ENCODE measurements around the gene PFDN1. TPM values are rescaled to one million over a fixed set of nuclear protein-coding genes. Genes with fewer than 3 reads are reported as not detected.
A peak's percentile ranks its signal among the peaks of the same experiment; 100 is the strongest.

Gene PFDN1
- total and polyA plus RNA-seq, 10 of the 15 experiments (the other 5 are each of a cell fraction or from before 2014, with no cell fraction given), result 62.9 to 193 (median 102) TPM

DNA sequence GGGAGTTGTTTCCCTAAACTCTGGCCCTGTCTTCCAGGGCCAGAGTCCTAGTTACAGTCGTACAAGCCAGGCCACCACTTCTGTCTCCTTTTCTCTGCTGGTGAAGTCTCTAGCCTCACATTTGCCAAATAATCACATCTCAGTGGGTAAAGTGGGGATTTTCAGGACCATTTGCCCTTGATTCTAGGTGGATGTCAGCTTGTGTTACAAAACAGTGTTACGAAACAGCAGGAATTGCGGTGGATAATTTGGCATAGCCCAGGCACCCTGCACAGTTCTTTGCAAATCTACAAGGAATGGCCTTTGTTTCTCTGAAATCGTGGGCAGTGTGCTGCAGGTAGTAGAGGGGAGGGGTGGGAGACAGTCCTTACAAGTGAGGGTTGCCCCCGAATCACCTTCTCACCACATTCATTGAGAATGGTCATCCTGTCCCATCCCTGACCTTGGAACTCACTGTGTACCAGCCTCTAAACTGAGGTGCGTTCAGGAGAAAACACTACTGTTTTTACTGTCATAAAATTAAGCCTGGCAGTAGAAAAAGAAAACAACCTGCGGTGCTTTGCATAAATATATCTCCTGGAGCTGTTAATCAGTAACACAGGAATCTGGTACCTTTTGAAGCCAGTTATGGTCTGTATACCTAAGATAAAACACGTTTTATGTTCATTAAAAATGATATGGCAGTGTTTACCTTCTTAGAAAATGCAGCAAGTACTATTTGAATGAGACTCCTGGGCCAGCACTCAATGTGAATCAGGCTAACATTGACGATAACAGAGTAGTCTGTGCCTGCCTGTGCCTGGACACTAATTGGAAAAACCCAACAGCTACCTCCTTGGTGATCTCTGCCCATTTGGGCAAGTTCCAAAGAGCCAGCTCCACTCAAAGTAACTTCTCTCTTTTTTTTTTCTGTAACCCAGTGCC lies 83.6 kb downstream of the PFDN1 start:
- no TSS peak for BruUV-seq (replicated peaks)
- CTCF ChIA-PET, result interaction anchor here (0.8 to 5.3 kb wide), 4 partner anchors 13 to 144 kb away, joined by 3 to 17 read pairs (median 4); no protein-coding TSS in a partner anchor
- no peak for DNase-seq (ENCODE audit: low read depth, low spot score)
- no peaks in the 10 kb centered on the region for H3K27me3 ChIP-seq (replicated peaks in 1 of 2; ENCODE audit: control insufficient read depth in 2 of 2, insufficient read depth in 2 of 2, low read length in 1 of 2)
- SMC1A ChIA-PET (ENCODE audit: uncharacterized antibody, unreplicated experiment), result interaction anchor here (1.2 to 2.7 kb wide), 6 partner anchors 10 to 85 kb away, joined by 3 to 10 read pairs (median 8); no protein-coding TSS in a partner anchor
- H3K4me1 ChIP-seq (ENCODE audit: control insufficient read depth, insufficient read depth, low read length), result peaks cover 30% of the 10 kb centered on the region
- TF ChIP-seq DPF2 (IDR thresholded peaks at IDR 0.05) (no peak), WRNIP1 (IDR thresholded peaks at IDR 0.05; ENCODE audit: borderline replicate concordance, low read depth, low read length) (no peak), ESRRA (IDR thresholded peaks at IDR 0.05; ENCODE audit: low read length) (no peak), RBBP5 (conservative IDR thresholded peaks at IDR 0.05) (no peak), MTA2 (IDR thresholded peaks at IDR 0.05; ENCODE audit: low read depth) (no peak), ASH2L (IDR thresholded peaks at IDR 0.05; ENCODE audit: borderline replicate concordance, low read depth) (no peak), EZH2 (IDR thresholded peaks at IDR 0.05; ENCODE audit: borderline replicate concordance, control insufficient read depth, low read depth, low read length) (no peak)
- TF ChIP-seq, protein P1, sequence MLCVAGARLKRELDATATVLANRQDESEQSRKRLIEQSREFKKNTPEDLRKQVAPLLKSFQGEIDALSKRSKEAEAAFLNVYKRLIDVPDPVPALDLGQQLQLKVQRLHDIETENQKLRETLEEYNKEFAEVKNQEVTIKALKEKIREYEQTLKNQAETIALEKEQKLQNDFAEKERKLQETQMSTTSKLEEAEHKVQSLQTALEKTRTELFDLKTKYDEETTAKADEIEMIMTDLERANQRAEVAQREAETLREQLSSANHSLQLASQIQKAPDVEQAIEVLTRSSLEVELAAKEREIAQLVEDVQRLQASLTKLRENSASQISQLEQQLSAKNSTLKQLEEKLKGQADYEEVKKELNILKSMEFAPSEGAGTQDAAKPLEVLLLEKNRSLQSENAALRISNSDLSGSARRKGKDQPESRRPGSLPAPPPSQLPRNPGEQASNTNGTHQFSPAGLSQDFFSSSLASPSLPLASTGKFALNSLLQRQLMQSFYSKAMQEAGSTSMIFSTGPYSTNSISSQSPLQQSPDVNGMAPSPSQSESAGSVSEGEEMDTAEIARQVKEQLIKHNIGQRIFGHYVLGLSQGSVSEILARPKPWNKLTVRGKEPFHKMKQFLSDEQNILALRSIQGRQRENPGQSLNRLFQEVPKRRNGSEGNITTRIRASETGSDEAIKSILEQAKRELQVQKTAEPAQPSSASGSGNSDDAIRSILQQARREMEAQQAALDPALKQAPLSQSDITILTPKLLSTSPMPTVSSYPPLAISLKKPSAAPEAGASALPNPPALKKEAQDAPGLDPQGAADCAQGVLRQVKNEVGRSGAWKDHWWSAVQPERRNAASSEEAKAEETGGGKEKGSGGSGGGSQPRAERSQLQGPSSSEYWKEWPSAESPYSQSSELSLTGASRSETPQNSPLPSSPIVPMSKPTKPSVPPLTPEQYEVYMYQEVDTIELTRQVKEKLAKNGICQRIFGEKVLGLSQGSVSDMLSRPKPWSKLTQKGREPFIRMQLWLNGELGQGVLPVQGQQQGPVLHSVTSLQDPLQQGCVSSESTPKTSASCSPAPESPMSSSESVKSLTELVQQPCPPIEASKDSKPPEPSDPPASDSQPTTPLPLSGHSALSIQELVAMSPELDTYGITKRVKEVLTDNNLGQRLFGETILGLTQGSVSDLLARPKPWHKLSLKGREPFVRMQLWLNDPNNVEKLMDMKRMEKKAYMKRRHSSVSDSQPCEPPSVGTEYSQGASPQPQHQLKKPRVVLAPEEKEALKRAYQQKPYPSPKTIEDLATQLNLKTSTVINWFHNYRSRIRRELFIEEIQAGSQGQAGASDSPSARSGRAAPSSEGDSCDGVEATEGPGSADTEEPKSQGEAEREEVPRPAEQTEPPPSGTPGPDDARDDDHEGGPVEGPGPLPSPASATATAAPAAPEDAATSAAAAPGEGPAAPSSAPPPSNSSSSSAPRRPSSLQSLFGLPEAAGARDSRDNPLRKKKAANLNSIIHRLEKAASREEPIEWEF (IDR thresholded peaks at IDR 0.05; ENCODE audit: insufficient replicate concordance, low read depth, low read length), result no peak
- H3K9me3 ChIP-seq (replicated peaks; ENCODE audit: control insufficient read depth, insufficient read depth, low read length), result no peaks in the 10 kb centered on the region
- RAD21 ChIA-PET (ENCODE audit: unreplicated experiment), result interaction anchor here (1.2 to 1.8 kb wide), 2 partner anchors 50 to 132 kb away, joined by 3 to 6 read pairs; no protein-coding TSS in a partner anchor
- H3K4me2 ChIP-seq (ENCODE audit: control insufficient read depth, insufficient read depth), result peak overlapping the region; percentile 48; the same call in 1 of the 2 replicates
- FAIRE-seq, result no peak
- no peak overlapping the region; the same call in 1 of the 2 replicates for H3K9ac ChIP-seq (ENCODE audit: control insufficient read depth, insufficient read depth, low read length)
- intact Hi-C loops (cut with micrococcal nuclease; ENCODE audit: unreplicated experiment) (no loop called here), in situ Hi-C loops (cut with MboI) (no loop called here)
- H4K20me1 ChIP-seq (ENCODE audit: control insufficient read depth, insufficient read depth), result no peaks in the 10 kb centered on the region
- H3K4me3 ChIP-seq, result no peak overlapping the region
- no peaks in the 10 kb centered on the region; a peak in 1 of 4 replicates for H3K36me3 ChIP-seq (ENCODE audit: control insufficient read depth in 2 of 2, insufficient read depth in 2 of 2, low read length in 1 of 2)
- POLR2A ChIA-PET, result interaction anchor here (1.1 to 1.8 kb wide), 2 partner anchors 8 to 12 kb away, joined by 5 to 6 read pairs; no protein-coding TSS in a partner anchor
- H3K27ac ChIP-seq (ENCODE audit: control insufficient read depth, insufficient read depth), result peak overlapping the region; percentile 38
- WGBS (ENCODE audit: insufficient coverage, insufficient replicate concordance, low lambda C conversion rate, missing lambda C conversion rate), result 66% methylated on average over 9 of the region's 9 CpGs
- ATAC-seq, result peak; percentile 53
- no peak overlapping the region for H2AFZ ChIP-seq (ENCODE audit: control insufficient read depth, low read depth, low read length)
- H3K79me2 ChIP-seq (ENCODE audit: control insufficient read depth, insufficient read depth, low read length), result no peaks in the 10 kb centered on the region; the same call in 1 of the 2 replicates
